ENCODE data around the gene FCRL2.
"Not testable (repeated sequence)": the region's sequence is repeated elsewhere in the genome, so short reads cannot be mapped to it uniquely, and the experiment has no call there.

FCRL2 gene

GRCh38 chr1:157748262-157748817 is 28.6 kb downstream of the FCRL2 start:
- DNase-seq, result no peak

GRCh38 chr1:157739229-157739901 is 37.6 kb downstream of the FCRL2 start:
- no peak for DNase-seq

DNA sequence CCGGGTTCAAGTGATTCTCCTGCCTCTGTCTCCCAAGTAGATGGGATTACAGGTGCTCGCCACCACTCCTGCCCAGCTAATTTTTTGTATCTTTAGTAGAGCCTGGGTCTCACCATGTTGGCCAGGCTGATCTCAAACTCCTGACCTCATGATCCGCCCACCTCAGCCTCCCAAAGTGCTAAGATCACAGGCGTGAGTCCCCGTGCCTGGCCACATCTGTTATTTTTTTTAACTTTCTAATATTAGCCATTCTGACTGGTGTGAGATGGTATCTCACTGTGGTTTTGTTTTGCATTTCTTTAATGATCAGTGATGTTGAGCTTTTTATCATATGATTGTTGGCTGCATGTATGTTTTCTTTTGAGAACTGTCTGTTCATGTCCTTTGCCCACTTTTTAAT is 40.9 kb downstream of the FCRL2 start:
- not testable (repeated sequence) for DNase-seq

GRCh38 chr1:157734321-157734720 is 42.6 kb downstream of the FCRL2 start:
- no peak for DNase-seq

GRCh38 chr1:157732755-157733154 is 44.2 kb downstream of the FCRL2 start:
- DNase-seq, result peak; percentile 11

DNA sequence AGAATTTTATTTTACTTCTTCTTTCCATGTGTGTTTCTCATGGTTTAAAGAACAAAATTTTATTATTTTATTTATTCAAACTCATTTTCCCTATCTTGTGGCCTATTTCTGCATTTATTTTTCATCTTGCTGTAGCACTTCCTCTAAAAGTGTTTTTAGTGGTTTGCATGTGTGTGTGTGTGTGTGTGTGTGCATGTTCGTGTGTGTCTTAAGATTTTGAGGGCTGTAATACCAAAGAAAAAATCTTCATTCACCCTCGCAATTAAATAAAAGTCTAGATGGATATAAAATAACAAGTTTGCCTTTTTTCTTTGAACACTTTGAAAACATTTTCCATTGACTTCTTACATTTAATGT is 51.7 kb downstream of the FCRL2 start:
- DNase-seq, result no peak

GRCh38 chr1:157724537-157725220 is 52.3 kb downstream of the FCRL2 start:
- DNase-seq, result no peak

- DNase-seq, result no peak
Measured at GRCh38 chr1:157723157-157723556, 53.8 kb downstream of the FCRL2 start.

GRCh38 chr1:157721985-157722384 is 54.9 kb downstream of the FCRL2 start:
- DNase-seq, result no peak

DNA sequence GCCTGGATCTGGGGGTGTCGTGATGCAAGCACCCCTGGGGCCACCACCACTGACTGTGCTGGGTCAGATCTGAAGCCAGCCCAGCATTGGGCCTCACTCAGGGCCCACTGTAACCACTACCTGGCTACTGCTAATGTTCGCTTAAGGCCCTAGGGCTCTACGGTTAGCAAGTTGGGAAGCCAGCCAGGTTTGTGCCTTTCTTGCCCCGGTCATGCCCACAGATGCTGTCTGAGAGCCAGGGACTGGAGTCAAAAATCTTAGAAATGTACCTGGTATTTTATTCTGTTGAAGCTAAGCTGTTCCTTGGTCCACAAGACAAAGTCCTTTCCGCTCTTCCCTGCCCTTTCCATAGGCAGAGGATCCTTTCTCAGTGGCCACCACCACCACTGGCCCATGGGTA is 61.2 kb downstream of the FCRL2 start:
- no peak for DNase-seq

DNA sequence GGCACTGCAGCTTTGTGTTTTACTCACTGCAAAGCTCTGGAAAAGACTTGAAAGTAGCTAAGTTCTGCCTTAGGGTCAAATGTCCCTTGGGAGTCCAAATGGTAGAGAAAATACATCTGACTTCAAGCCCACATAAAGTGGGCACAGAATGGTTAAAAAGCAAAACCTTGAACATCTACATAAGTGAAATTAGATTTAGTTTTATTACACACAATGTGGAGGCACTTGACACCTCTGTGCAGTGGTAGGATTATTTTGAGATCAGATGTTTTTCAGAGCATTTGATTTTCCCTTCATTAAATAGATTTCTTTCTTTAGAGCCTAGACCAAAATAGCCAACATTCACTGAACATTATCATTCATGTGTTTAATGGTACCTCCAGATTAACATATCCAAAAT is 65.1 kb downstream of the FCRL2 start:
- no peak for DNase-seq

GRCh38 chr1:157704878-157705277 is 72.1 kb downstream of the FCRL2 start:
- DNase-seq, result no peak

GRCh38 chr1:157703981-157704380 is 73.0 kb downstream of the FCRL2 start:
- no peak for DNase-seq

DNA sequence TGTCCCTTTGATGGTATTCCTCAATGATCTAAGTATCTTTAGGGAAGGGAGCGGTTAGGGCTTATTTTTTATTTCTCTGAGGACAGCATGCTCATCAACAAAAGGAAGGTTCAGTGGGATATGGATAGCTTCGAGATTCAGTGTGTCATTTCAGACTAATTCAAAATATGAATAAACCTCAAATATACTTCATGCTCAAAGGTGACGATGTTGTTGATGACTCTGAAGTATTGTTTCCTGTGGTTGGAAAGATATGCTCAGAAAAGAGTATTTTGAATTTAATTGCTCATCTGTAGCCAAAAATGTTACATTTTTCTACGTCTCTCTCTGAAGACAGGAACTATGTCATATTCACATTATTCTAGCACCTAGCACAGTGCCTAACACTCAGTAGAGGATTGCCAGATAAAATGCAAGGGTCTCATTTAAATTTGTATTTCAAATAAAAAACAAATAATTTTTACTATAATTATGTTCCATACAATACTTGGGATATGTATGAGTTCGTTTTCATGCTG is 74.6 kb downstream of the FCRL2 start:
- DNase-seq, result no peak

GRCh38 chr1:157700732-157701131 is 76.2 kb downstream of the FCRL2 start, which contains the start of gene FCRL3:
Gene FCRL3 (minus strand): TSS chr1:157700769. CDS start chr1:157700489, 280 bp downstream.
- no peak for DNase-seq

DNA sequence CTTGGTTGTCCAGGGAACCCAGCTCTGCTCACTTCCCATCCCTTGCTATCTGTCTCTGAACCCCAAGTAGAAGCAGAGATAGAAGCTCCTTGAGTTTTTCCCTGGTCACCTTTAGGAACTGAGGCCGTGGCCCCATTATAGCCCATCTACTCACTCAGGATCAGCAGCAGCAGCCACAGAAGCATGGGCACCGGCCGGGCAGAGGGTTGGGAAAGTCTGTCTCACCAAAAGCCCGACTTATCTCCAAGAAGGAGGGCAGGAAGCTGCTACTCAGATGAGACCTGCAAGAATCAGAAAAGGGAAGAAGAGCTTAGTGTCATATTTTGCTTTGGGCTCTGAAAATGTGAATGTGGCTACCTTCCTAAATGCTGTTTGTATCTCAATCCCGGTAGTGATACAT is 76.6 kb downstream of the FCRL2 start:
- no peak for DNase-seq

DNA sequence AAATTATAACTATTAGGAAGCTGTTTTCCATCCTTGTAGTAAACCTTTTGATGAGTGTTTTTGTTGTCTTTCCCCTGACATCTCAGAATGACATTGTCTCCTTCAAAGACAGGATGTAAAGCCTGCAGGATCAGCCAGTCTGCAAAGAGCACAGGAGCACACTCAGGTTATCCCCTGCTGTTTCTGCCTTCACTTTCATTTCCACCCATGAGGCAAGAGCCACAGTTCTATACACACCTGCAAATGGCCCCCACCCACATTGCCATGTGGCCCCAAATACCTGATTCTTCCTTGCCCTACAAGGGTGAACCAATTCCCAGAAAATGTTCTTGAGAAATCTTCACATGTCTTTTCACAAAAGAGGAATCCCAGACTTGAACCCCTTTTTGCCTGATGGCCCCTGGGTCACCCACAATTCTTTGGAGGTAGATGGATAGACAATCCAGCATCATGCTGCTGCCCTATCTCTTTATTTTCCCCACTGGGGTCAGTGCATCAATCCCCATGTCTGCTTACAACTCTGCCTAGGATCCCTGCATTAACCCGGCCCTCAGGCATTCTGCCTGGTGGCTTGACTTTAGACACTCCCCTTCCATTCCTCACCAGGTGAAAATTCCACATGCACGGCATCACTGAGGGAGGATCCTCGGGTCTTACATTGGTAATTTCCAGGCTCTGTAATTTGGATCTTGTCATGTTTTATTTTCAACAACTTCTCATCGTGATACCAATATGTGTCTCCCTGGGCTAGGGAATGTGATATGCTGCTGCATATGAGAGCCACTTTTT is 79.0 kb downstream of the FCRL2 start:
- no peak for DNase-seq

GRCh38 chr1:157696966-157697628 is 79.8 kb downstream of the FCRL2 start:
- no peak for DNase-seq
